Fibroblast of mammary gland (primary cell): ENCODE data around the gene KIF11.
A peak's percentile ranks its signal among the peaks of the same experiment; 100 is the strongest.

ENCODE experiments used
- DNase-seq: peaks from one replicate; pipeline ENCODE4 v3.0.0-alpha.2; 2010; ENCODE audit warnings: low read depth
- H3K4me3 ChIP-seq: 2 replicates; pipeline ENCODE4 v1.5.1; 2011; ENCODE audit warnings: low read depth, mild to moderate bottlenecking, low read length, moderate library complexity; ENCODE audit not compliant: control insufficient read depth
- CTCF ChIP-seq: conservative IDR thresholded peaks from 2 replicates; pipeline ENCODE4 v1.5.1; 2011; ENCODE audit warnings: low read depth, low read length, inconsistent platforms; ENCODE audit not compliant: control insufficient read depth, insufficient read depth

Gene KIF11

DNA sequence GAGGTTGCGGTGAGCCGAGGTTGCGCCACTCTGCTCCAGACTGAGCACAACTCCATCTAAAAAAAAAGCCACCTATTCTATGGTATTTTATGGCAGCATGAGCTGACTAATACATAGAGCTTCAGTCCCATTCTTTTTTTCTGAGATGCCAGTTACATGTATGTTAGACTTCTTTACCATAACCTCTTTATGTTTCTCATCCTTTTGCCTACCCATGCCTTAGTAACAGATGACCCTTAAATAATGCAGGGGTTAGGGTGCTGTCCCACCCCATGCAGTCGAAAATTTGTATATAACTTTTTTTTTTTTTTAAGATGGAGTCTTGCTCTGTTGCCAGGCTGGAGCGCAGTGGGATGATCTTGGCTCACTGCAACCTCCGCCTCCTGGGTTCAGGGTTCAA, 74.1 kb downstream of the KIF11 start:
- no peak overlapping the region for H3K4me3 ChIP-seq
- no peak for DNase-seq
- no peak for TF ChIP-seq CTCF

- H3K4me3 ChIP-seq: no peak overlapping the region
- TF ChIP-seq CTCF: no peak
- no peak for DNase-seq
Measured at GRCh38 chr10:92677708-92678107, 84.8 kb downstream of the KIF11 start.

- no peak for TF ChIP-seq CTCF
- no peak overlapping the region for H3K4me3 ChIP-seq
- DNase-seq: no peak
Measured at GRCh38 chr10:92678206-92678605, 85.3 kb downstream of the KIF11 start.

- TF ChIP-seq CTCF: no peak
- peak; percentile 26 for DNase-seq
- H3K4me3 ChIP-seq: no peak overlapping the region
Measured at GRCh38 chr10:92681306-92681834, 88.4 kb downstream of the KIF11 start.

- no peak for DNase-seq
- no peak for TF ChIP-seq CTCF
- no peak overlapping the region for H3K4me3 ChIP-seq
Measured at GRCh38 chr10:92688573-92688926, 95.6 kb downstream of the KIF11 start.

DNA sequence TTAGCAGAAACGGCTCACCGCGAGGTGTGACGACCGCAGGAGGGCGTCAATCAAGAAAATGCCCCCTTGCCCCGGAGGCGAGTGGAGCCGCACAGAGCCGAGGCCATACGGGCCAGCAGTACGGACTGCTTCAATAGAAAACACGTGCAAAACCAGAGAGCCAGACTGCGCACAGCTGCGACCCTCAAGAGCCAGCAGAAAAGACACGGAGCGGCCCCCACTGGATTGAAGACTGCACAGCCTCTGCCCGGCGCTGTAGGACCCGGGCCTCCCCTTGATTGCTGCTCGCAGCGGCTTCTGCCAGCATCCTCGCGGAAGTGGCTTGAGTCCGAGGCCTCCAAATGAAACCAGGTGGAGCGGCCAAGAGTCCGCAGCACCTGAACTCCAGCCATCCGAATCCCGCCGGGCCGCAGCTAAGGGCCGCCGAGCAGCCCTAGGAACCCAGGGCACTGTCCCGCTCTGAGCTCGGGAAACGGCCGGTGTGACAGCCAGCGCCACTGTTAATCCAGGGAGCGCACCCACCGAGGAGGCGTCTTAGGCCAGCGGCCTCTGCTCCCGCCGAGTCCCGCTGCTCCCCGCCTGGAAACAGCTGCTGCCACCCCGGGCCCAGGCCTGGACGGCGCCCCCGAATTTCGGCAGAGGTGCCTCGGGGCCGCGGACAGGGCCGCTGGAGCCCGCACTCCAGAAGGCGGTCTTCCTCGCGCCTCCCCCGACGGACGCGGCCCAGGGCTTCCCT, 96.2 kb downstream of the KIF11 start:
- no peak for DNase-seq
- peak overlapping the region; percentile 33 for H3K4me3 ChIP-seq
- TF ChIP-seq CTCF: no peak
